Inferior parietal cortex (tissue), 1 donor: Measurements from ENCODE around the gene ARHGEF39.
"Not testable (repeated sequence)": the region's sequence is repeated elsewhere in the genome, so short reads cannot be mapped to it uniquely, and the experiment has no call there.

Experiments used
- DNase-seq: peaks from one replicate; pipeline ENCODE4 v3.0.0-alpha.2; 2016; ENCODE audit errors: extremely low spot score

Gene ARHGEF39

GRCh38 chr9:35651956-35652828 lies 12.8 kb downstream of the ARHGEF39 start:
- DNase-seq = no peak

- no peak for DNase-seq
Measured at GRCh38 chr9:35650341-35651158, 14.4 kb downstream of the ARHGEF39 start, which contains the start of gene SIT1. SIT1 (minus strand) TSS chr9:35650931; CDS start chr9:35650853, 78 bp downstream.

GRCh38 chr9:35649431-35650340 lies 15.3 kb downstream of the ARHGEF39 start:
- no peak for DNase-seq

- peak; percentile 94 for DNase-seq
Measured at GRCh38 chr9:35646533-35647265, 18.3 kb downstream of the ARHGEF39 start.

DNA sequence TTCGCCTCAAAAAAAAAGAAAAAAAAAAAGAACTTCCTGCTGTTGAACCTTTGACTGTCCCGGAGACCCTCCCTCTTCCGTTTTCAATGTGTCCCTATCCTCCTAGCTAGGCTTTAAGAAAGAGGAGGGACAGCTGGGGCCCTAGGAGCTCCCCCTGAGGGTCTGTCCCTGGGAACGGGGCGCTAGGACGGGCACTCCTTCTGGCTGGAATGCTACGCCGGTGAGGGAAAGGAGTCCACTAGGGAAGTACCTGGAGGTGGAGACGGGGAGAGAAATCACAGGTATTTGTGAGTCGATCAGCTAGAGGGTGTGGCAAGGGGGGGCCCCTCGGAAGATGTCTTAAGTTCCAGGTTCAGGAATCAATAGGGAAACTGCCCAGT lies 18.9 kb downstream of the ARHGEF39 start:
- DNase-seq = peak; percentile 22

- not testable (repeated sequence) for DNase-seq
Measured at GRCh38 chr9:35645736-35646135, 19.3 kb downstream of the ARHGEF39 start.

DNA sequence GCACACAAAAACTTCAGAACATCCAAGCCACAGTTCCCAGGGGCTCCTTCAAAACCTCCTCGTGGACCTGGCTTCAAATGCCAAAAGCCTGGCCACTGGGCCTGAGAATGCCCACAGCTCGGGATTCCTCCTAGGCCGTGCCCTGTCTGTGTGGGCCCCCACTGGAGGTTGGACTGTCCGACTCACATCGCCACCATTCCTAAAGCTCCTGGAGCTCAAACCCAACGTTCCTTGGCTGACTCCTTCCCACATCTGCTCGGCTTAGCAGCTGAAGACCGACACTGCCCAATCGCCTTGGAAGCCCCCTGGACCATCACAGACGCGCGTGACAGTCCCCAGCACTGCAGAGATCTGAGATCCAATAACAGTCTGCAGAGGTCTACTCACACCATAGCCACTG lies 21.9 kb downstream of the ARHGEF39 start:
- DNase-seq = no peak

DNA sequence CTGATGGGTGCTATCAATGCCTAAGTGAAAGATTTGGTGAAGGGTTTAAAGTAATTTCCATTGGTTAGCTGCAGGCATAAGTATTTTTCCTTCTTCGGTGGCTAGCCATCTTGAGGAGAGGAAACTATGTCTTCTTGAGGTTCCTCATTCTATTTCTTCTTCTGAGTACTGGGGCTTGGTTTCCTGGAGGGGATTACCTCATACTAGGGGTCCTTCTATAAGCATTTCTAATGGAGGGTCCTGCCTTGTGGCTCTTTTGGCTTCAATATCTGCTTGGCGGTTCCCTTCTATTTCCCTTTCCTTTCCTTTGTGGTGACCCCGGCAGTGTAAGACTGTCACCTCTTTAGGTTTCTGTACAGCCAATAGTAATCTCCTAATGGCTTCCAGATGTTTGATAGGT lies 23.5 kb downstream of the ARHGEF39 start:
- DNase-seq = not testable (repeated sequence)

- not testable (repeated sequence) for DNase-seq
Measured at GRCh38 chr9:35640431-35640830, 24.6 kb downstream of the ARHGEF39 start.

DNA sequence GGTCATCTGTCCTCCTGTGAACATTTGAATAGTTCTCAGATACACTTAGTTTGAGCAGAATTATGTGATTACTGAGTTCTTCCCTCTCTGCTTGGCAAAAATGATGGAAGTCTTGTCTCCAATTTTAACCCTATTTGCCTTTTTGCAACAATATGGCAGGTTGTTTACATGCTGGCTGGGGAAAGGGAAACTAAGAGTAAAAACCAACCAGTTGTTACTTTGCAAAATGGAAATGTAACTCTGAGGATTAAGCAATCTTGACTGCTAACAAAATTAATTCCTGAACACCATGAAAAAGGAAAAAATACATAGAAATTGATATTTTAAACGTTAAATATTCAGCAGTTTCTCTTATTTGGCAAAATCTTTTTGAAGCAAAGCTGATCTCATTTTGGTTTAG lies 25.4 kb downstream of the ARHGEF39 start:
- DNase-seq = no peak

DNA sequence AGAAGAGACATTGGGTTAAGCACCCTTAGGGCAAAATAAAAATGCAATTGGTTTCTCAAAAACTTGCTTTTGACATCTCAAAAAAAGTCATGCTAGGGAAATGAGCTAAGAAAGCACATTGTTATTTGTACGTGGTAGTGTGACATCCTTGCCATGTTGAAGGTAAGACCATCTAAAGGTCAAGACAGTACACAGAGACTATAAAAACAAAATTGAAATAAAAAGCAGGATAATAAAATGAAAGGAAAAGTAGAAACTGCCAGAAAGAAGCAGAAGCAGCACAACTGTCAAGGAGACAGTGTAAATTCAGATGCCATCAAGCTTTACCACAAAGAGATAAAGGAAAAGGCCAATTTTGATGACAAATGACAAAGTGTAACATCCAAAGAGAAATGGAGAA lies 25.8 kb downstream of the ARHGEF39 start:
- not testable (repeated sequence) for DNase-seq

DNA sequence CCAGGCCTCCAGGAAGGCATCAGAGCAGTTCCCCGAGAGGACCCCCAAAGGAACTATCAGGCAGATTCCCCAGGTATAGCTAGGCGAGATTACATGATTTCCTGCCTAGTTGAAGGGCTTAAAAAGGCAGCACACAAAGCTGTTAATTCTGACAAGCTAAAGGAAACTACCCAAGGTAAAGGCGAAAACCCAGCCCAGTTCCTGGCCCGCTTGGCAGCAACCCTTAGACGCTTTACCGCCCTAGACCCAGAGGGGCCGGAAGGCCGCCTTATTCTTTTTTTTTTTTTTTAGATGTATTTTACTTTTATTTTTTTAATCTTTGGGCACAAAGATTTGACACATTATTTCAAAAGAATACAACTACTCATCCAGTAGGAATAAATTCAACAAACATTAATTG lies 26.2 kb downstream of the ARHGEF39 start:
- not testable (repeated sequence) for DNase-seq

- DNase-seq = not testable (repeated sequence)
Measured at GRCh38 chr9:35637427-35637955, 27.5 kb downstream of the ARHGEF39 start.

GRCh38 chr9:35636877-35637246 lies 28.1 kb downstream of the ARHGEF39 start:
- not testable (repeated sequence) for DNase-seq

DNA sequence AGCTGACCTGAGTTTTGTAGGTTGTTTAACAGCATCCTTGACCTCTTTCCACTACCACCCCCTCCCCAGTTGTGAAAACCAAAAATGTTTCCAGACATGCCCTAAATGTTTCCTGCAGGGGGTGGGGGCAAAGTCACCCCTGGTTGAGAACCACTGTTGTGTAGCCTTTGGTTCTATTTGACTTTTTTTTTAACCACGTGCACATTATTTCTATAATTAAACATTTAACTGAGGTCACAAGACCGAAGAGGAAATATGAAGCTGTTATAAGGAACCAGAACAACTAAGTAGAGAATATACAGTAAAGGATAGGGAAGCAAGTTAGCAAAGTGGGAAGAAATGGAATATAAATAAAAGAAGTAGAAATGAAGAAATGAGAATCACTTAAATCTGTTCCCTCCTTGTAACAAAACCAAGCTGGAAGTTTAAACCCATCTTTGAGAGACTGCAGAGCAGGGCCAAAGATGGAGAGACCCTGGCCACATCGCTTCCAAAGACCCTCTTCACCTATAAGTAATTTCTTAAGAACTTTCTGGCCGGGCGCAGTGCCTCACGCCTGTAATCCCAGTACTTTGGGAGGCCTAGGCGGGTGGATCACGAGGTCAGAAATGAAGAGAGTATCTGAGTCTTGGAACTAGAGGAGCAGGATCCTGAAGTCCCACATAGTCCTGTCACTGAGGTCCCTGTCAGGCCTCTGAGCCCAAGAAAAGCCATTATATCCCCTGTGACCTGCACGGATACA lies 28.7 kb downstream of the ARHGEF39 start:
- no peak for DNase-seq

GRCh38 chr9:35635730-35636129 lies 29.3 kb downstream of the ARHGEF39 start:
- no peak for DNase-seq

- DNase-seq = no peak
Measured at GRCh38 chr9:35629597-35629996, 35.4 kb downstream of the ARHGEF39 start.

DNA sequence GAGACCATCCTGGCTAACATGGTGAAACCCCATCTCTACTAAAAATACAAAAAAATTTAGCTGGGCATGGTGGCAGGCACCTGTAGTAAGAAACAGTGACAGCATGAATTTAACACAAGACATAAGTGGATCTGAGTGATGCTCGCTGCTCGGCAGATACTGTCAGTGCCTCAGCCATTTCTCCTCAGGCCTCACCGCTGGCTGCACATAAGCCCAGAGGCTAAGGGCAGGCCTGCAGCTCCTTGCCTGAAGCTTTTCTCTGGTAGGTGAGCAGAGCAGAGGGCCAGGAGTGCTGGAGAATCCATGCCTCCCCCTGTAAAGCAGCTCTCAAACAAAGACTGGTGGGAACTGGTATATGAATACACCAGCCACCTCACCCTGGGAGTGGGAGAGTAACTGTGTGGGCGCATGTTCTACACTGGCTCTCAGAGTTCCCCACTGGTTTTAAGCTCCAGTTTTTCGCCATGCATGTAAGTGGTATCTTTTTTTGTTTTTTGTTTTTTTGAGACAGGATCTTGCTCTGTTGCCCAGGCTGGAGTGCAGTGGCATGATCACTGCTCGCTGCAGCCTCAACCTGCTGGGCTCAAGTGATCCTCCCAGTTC lies 36.5 kb downstream of the ARHGEF39 start:
- no peak for DNase-seq

DNA sequence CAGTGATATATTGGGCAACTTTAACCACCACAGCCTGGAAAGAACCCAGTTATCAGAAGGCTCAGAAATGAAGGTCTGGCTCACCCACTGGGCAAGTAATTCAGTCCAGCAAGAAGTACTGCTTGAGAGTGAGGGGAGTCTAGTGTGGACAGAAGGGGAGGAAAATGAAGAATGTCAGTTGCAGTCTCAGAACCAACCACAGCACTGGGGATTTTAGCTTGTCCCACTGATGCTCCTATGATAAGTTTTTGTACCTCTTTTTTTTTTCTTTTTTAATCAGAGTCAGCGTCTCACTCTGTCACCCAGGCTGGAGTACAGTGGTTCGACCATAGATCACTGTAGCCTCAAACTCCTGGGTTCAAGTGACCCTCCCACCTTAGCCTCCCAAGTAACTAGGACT lies 37.4 kb downstream of the ARHGEF39 start:
- DNase-seq = no peak

DNA sequence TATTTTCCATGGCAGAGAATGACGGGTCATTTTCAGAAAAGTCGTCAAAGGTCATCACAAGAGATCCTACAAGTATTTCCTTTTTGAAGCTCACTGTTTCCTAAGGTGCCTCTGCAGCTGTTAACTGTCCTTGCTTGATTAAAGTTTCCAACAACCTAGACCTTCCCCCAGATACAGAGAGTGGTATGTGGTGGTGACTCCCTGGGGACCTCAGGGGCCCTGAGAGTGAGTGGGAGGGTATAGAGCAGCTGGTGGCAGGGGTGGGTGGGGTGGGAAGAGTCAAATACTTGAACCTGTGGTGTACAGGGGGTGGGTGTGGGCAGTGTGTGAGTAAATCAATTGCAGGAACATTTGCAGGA lies 45.2 kb downstream of the ARHGEF39 start:
- no peak for DNase-seq
